Activated naive CD4-positive, alpha-beta T cell treated with anti-CD3 and anti-CD28 coated beads, Interleukin-2, amount 50 U/mL, for 24 hours (primary cell): Measurements from ENCODE around the gene HIPK2.

Source experiments
- H3K27ac Mint-ChIP-seq: one replicate; pipeline ENCODE4 v1.8.0; 2021; ENCODE audit warnings: mild to moderate bottlenecking, mixed read lengths
- H3K27me3 Mint-ChIP-seq: one replicate; pipeline ENCODE4 v1.8.0; 2021; ENCODE audit warnings: mixed read lengths
- H3K36me3 Mint-ChIP-seq: one replicate; pipeline ENCODE4 v1.8.0; 2021; ENCODE audit warnings: mixed read lengths
- H3K4me1 Mint-ChIP-seq: one replicate; pipeline ENCODE4 v1.8.0; 2021; ENCODE audit warnings: mixed read lengths
- H3K4me3 Mint-ChIP-seq: one replicate; pipeline ENCODE4 v1.8.0; 2021; ENCODE audit warnings: mild to moderate bottlenecking, mixed read lengths
- H3K9me3 Mint-ChIP-seq: one replicate; pipeline ENCODE4 v1.8.0; 2021; ENCODE audit warnings: mixed read lengths

Gene HIPK2

GRCh38 chr7:139538881-139539635 is 238.7 kb downstream of the HIPK2 start:
- Mint-ChIP-seq H3K4me1 (no peaks in the 10 kb centered on the region), H3K27ac (no peak overlapping the region), H3K27me3 (no peaks in the 10 kb centered on the region), H3K36me3 (no peaks in the 10 kb centered on the region), H3K4me3 (no peak overlapping the region), H3K9me3 (no peaks in the 10 kb centered on the region)

- Mint-ChIP-seq H3K4me1 (no peaks in the 10 kb centered on the region), H3K27me3 (no peaks in the 10 kb centered on the region), H3K36me3 (no peaks in the 10 kb centered on the region), H3K4me3 (no peak overlapping the region), H3K9me3 (no peaks in the 10 kb centered on the region), H3K27ac (no peak overlapping the region)
Measured at GRCh38 chr7:139536152-139536551, 241.6 kb downstream of the HIPK2 start.

- Mint-ChIP-seq H3K4me1 (no peaks in the 10 kb centered on the region), H3K27ac (no peak overlapping the region), H3K36me3 (no peaks in the 10 kb centered on the region), H3K4me3 (no peak overlapping the region), H3K27me3 (no peaks in the 10 kb centered on the region), H3K9me3 (no peaks in the 10 kb centered on the region)
Measured at GRCh38 chr7:139534966-139535651, 242.7 kb downstream of the HIPK2 start.

GRCh38 chr7:139534096-139534495 is 243.7 kb downstream of the HIPK2 start:
- Mint-ChIP-seq H3K27ac (no peak overlapping the region), H3K36me3 (no peaks in the 10 kb centered on the region), H3K9me3 (no peaks in the 10 kb centered on the region), H3K4me1 (no peaks in the 10 kb centered on the region), H3K27me3 (no peaks in the 10 kb centered on the region), H3K4me3 (no peak overlapping the region)

- Mint-ChIP-seq H3K4me1 (no peaks in the 10 kb centered on the region), H3K36me3 (no peaks in the 10 kb centered on the region), H3K27me3 (no peaks in the 10 kb centered on the region), H3K4me3 (no peak overlapping the region), H3K27ac (no peak overlapping the region), H3K9me3 (no peaks in the 10 kb centered on the region)
Measured at GRCh38 chr7:139532636-139533155, 245.1 kb downstream of the HIPK2 start.

- H3K27ac Mint-ChIP-seq: no peak overlapping the region
- no peak overlapping the region for H3K4me3 Mint-ChIP-seq
- H3K36me3 Mint-ChIP-seq: no peaks in the 10 kb centered on the region
- peaks cover 6% of the 10 kb centered on the region for H3K27me3 Mint-ChIP-seq
- H3K9me3 Mint-ChIP-seq: no peaks in the 10 kb centered on the region
- peaks cover 4% of the 10 kb centered on the region for H3K4me1 Mint-ChIP-seq
Measured at GRCh38 chr7:139531094-139531493, 246.7 kb downstream of the HIPK2 start.

GRCh38 chr7:139526578-139527544 is 250.9 kb downstream of the HIPK2 start:
- Mint-ChIP-seq H3K9me3 (no peaks in the 10 kb centered on the region), H3K36me3 (no peaks in the 10 kb centered on the region)

GRCh38 chr7:139525750-139526149 is 252.0 kb downstream of the HIPK2 start:
- Mint-ChIP-seq H3K36me3 (no peaks in the 10 kb centered on the region), H3K4me1 (peaks cover 4% of the 10 kb centered on the region), H3K9me3 (no peaks in the 10 kb centered on the region), H3K4me3 (no peak overlapping the region), H3K27me3 (peaks cover 31% of the 10 kb centered on the region), H3K27ac (no peak overlapping the region)

More at GRCh38 chr7:139526578-139527544, 250.9 kb downstream of the HIPK2 start:
- peaks cover 22% of the 10 kb centered on the region for H3K27me3 Mint-ChIP-seq
- H3K4me1 Mint-ChIP-seq: peaks cover 4% of the 10 kb centered on the region
- no peak overlapping the region for H3K4me3 Mint-ChIP-seq
- H3K27ac Mint-ChIP-seq: no peak overlapping the region

GRCh38 chr7:139525239-139525638 is 252.6 kb downstream of the HIPK2 start:
- no peaks in the 10 kb centered on the region for H3K9me3 Mint-ChIP-seq
- H3K27ac Mint-ChIP-seq: no peak overlapping the region
- H3K4me1 Mint-ChIP-seq: peaks cover 4% of the 10 kb centered on the region
- no peaks in the 10 kb centered on the region for H3K36me3 Mint-ChIP-seq
- no peak overlapping the region for H3K4me3 Mint-ChIP-seq
- H3K27me3 Mint-ChIP-seq: peaks cover 31% of the 10 kb centered on the region

- Mint-ChIP-seq H3K4me1 (peaks cover 4% of the 10 kb centered on the region), H3K4me3 (no peak overlapping the region), H3K36me3 (no peaks in the 10 kb centered on the region), H3K9me3 (no peaks in the 10 kb centered on the region), H3K27me3 (peaks cover 31% of the 10 kb centered on the region), H3K27ac (no peak overlapping the region)
Measured at GRCh38 chr7:139523968-139524815, 253.6 kb downstream of the HIPK2 start.

GRCh38 chr7:139523199-139523941 is 254.4 kb downstream of the HIPK2 start, which contains the start of gene CLEC2L:
CLEC2L (plus strand) TSS chr7:139523685; CDS start chr7:139523928, 243 bp downstream.
- Mint-ChIP-seq H3K27ac (no peak within 1 kb of the TSS), H3K4me1 (peaks cover 4% of the 10 kb centered on the region), H3K36me3 (no peaks in the 10 kb centered on the region), H3K9me3 (no peaks in the 10 kb centered on the region), H3K27me3 (peaks cover 31% of the 10 kb centered on the region), H3K4me3 (peak within 1 kb of the TSS; percentile 52)

GRCh38 chr7:139522830-139523198 is 255.0 kb downstream of the HIPK2 start:
- Mint-ChIP-seq H3K27ac (no peak overlapping the region), H3K27me3 (peaks cover 31% of the 10 kb centered on the region), H3K9me3 (no peaks in the 10 kb centered on the region), H3K36me3 (no peaks in the 10 kb centered on the region), H3K4me3 (peak overlapping the region; percentile 52), H3K4me1 (peaks cover 4% of the 10 kb centered on the region)

GRCh38 chr7:139521439-139521838 is 256.4 kb downstream of the HIPK2 start:
- Mint-ChIP-seq H3K4me3 (no peak overlapping the region), H3K9me3 (no peaks in the 10 kb centered on the region), H3K27ac (no peak overlapping the region), H3K4me1 (no peaks in the 10 kb centered on the region), H3K36me3 (no peaks in the 10 kb centered on the region), H3K27me3 (peaks cover 28% of the 10 kb centered on the region)

- no peaks in the 10 kb centered on the region for H3K36me3 Mint-ChIP-seq
- H3K27me3 Mint-ChIP-seq: no peaks in the 10 kb centered on the region
- no peaks in the 10 kb centered on the region for H3K4me1 Mint-ChIP-seq
- H3K4me3 Mint-ChIP-seq: no peak overlapping the region
- H3K9me3 Mint-ChIP-seq: no peaks in the 10 kb centered on the region
- no peak overlapping the region for H3K27ac Mint-ChIP-seq
Measured at GRCh38 chr7:139515266-139515665, 262.5 kb downstream of the HIPK2 start.
